DOHH2 (cell line): ENCODE data around the gene NEU4.

Experiments
- H3F3A ChIP-seq: fragments of 200-600 bp; sonication (generic), shearing (Covaris generic); 2 replicates; pipeline ENCODE4 v1.6.0; 2016; ENCODE audit warnings: antibody characterized with exemption, mild to moderate bottlenecking; ENCODE audit not compliant: control insufficient read depth, insufficient read depth
- H3K27ac ChIP-seq: fragments of 200-600 bp; sonication (generic); 2 replicates; pipeline ENCODE4 v1.5.1; 2014; ENCODE audit warnings: low read depth, mild to moderate bottlenecking, low read length, moderate library complexity
- H3K27me3 ChIP-seq: fragments of 200-600 bp; sonication (generic); 2 replicates; pipeline ENCODE4 v1.6.1; 2014; ENCODE audit warnings: mild to moderate bottlenecking, low read length, mixed read lengths; ENCODE audit not compliant: control insufficient read depth
- H3K36me3 ChIP-seq: fragments of 200-600 bp; sonication (generic); 2 replicates; pipeline ENCODE4 v1.6.1; 2014; ENCODE audit warnings: mild to moderate bottlenecking, low read length, moderate library complexity, mixed read lengths; ENCODE audit not compliant: control insufficient read depth
- H3K4me1 ChIP-seq: fragments of 200-600 bp; sonication (generic); 2 replicates; pipeline ENCODE4 v1.6.1; 2014; ENCODE audit warnings: mild to moderate bottlenecking, low read length, mixed read lengths; ENCODE audit not compliant: control insufficient read depth
- H3K4me2 ChIP-seq: fragments of 200-600 bp; sonication (generic); 2 replicates; pipeline ENCODE4 v1.6.0; 2014; ENCODE audit warnings: mild to moderate bottlenecking, low read length, moderate library complexity
- H3K4me3 ChIP-seq: fragments of 200-600 bp; sonication (generic); 2 replicates; pipeline ENCODE4 v1.5.1; 2014; ENCODE audit warnings: mild to moderate bottlenecking, low read length, mixed read lengths
- H3K79me2 ChIP-seq: fragments of 200-600 bp; sonication (generic); 2 replicates; pipeline ENCODE4 v1.6.1; 2014; ENCODE audit warnings: mild to moderate bottlenecking, low read length, mixed read lengths; ENCODE audit not compliant: control insufficient read depth
- H3K9me2 ChIP-seq: fragments of 200-600 bp; sonication (generic); replicated peaks from 2 replicates; pipeline ENCODE4 v1.6.1; 2014; ENCODE audit warnings: mild to moderate bottlenecking, low read length, mixed read lengths; ENCODE audit not compliant: control insufficient read depth
- H3K9me3 ChIP-seq: fragments of 200-600 bp; sonication (generic); 2 replicates; pipeline ENCODE4 v1.6.1; 2014; ENCODE audit warnings: antibody characterized with exemption, low read length, mixed read lengths; ENCODE audit not compliant: control insufficient read depth, insufficient read depth
- H4K20me1 ChIP-seq: fragments of 200-600 bp; sonication (generic); 2 replicates; pipeline ENCODE4 v1.6.0; 2014; ENCODE audit warnings: low read depth, mild to moderate bottlenecking, antibody characterized with exemption, low read length, moderate library complexity; ENCODE audit not compliant: control insufficient read depth, insufficient read depth
- EZH2phosphoT487 ChIP-seq: fragments of 200-600 bp; sonication (generic); IDR thresholded peaks from 2 replicates; pipeline ENCODE4 v1.6.1; 2017; ENCODE audit warnings: borderline replicate concordance, mild to moderate bottlenecking, antibody characterized with exemption, low read length, moderate library complexity, mixed read lengths
- TF ChIP-seq, protein P1 (sequence below): fragments of 200-600 bp; sonication (generic); IDR thresholded peaks from one replicate; pipeline ENCODE4 v1.5.1; 2014; ENCODE audit warnings: antibody characterized with exemption, mild to moderate bottlenecking, low read depth, low read length; ENCODE audit not compliant: poor library complexity, severe bottlenecking

The NEU4 gene

DNA sequence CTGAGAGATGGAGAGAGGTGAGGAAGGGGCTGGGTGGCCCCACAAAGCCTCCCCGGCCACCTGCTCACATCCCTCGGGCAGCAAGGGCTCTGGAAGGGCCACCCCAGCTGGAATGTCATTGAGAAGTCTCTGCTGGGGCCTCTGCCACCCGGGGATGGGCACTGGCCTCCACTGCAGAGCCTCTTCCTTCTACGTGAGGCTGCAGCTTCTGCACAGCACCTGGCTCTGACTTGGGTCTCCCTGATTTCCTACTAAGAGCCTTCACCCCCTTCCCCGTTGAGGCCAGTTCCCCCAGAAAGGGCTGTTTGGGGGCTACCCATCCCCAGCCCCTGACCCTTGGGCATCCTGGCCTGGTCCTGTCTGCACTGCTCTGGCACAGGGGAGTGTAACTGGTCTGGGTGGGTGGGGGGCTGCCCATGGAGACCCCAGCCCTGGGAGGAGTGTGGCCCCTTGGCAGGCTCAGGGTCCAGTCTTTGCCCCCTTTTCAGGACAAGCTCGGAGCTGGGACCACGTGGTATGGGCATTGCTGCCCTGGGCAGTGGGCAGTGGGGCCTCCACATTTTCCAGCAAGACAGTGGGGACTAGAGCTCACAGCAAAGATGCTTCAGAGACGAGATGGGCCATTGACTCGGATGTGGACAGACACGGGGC lies 44.1 kb downstream of the NEU4 start:
- Histone ChIP-seq H3K36me3 (no peaks in the 10 kb centered on the region), H3F3A (no peaks in the 10 kb centered on the region), H3K9me2 (no peaks in the 10 kb centered on the region), H3K4me1 (no peaks in the 10 kb centered on the region), H3K79me2 (no peaks in the 10 kb centered on the region), H3K27ac (no peak overlapping the region), H4K20me1 (no peaks in the 10 kb centered on the region), H3K4me3 (no peak overlapping the region), H3K27me3 (no peaks in the 10 kb centered on the region), H3K4me2 (no peak overlapping the region), H3K9me3 (no peaks in the 10 kb centered on the region)
- TF ChIP-seq, protein P1, sequence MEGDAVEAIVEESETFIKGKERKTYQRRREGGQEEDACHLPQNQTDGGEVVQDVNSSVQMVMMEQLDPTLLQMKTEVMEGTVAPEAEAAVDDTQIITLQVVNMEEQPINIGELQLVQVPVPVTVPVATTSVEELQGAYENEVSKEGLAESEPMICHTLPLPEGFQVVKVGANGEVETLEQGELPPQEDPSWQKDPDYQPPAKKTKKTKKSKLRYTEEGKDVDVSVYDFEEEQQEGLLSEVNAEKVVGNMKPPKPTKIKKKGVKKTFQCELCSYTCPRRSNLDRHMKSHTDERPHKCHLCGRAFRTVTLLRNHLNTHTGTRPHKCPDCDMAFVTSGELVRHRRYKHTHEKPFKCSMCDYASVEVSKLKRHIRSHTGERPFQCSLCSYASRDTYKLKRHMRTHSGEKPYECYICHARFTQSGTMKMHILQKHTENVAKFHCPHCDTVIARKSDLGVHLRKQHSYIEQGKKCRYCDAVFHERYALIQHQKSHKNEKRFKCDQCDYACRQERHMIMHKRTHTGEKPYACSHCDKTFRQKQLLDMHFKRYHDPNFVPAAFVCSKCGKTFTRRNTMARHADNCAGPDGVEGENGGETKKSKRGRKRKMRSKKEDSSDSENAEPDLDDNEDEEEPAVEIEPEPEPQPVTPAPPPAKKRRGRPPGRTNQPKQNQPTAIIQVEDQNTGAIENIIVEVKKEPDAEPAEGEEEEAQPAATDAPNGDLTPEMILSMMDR: no peak
- TF ChIP-seq EZH2phosphoT487: no peak

GRCh38 chr2:241853651-241854341 lies 44.8 kb downstream of the NEU4 start:
- no peaks in the 10 kb centered on the region for H3K9me2 ChIP-seq
- no peak overlapping the region for H3K4me2 ChIP-seq
- H3K4me3 ChIP-seq: no peak overlapping the region
- H3K79me2 ChIP-seq: no peaks in the 10 kb centered on the region
- no peaks in the 10 kb centered on the region for H3F3A ChIP-seq
- H3K9me3 ChIP-seq: no peaks in the 10 kb centered on the region
- H3K4me1 ChIP-seq: peaks cover 4% of the 10 kb centered on the region
- no peak for TF ChIP-seq EZH2phosphoT487
- H3K27me3 ChIP-seq: no peaks in the 10 kb centered on the region
- no peaks in the 10 kb centered on the region for H4K20me1 ChIP-seq
- H3K36me3 ChIP-seq: no peaks in the 10 kb centered on the region
- no peak overlapping the region for H3K27ac ChIP-seq

- H3K27ac ChIP-seq: no peak overlapping the region
- H3K4me2 ChIP-seq: no peak overlapping the region
- no peaks in the 10 kb centered on the region for H3K9me3 ChIP-seq
Observed at GRCh38 chr2:241854342-241855244, 45.6 kb downstream of the NEU4 start.

More at GRCh38 chr2:241854342-241855244, 45.6 kb downstream of the NEU4 start:
- Histone ChIP-seq H3K4me1 (peaks cover 12% of the 10 kb centered on the region), H3F3A (no peaks in the 10 kb centered on the region), H3K27me3 (no peaks in the 10 kb centered on the region), H3K9me2 (no peaks in the 10 kb centered on the region), H3K79me2 (no peaks in the 10 kb centered on the region), H4K20me1 (no peaks in the 10 kb centered on the region), H3K36me3 (no peaks in the 10 kb centered on the region), H3K4me3 (no peak overlapping the region)
- TF ChIP-seq EZH2phosphoT487: no peak
- TF ChIP-seq, protein P1: no peak
